Cardiac fibroblast (primary cell): ENCODE measurements around the gene LRRC55.

Source experiments
- DNase-seq, 2 donors: peaks; one replicate each; pipeline versions ENCODE4 v3.0.0 to v3.0.0-alpha.2; 2010; ENCODE audit warnings: low read depth in 2 of 2
- H3K4me3 ChIP-seq, 2 donors: replicated peaks in 1 of 2; 1 replicate in 1 of 2; 2 replicates in 1 of 2; pipeline ENCODE4 v1.5.1; 2011; ENCODE audit warnings: low read depth in 2 of 2, low read length in 2 of 2, mild to moderate bottlenecking in 2 of 2, moderate library complexity in 1 of 2
- TF ChIP-seq, protein P1 (sequence below): IDR thresholded peaks from one replicate; pipeline ENCODE4 v1.5.1; 2011; ENCODE audit warnings: low read depth, mild to moderate bottlenecking, low read length, inconsistent platforms

LRRC55 gene, protein sequence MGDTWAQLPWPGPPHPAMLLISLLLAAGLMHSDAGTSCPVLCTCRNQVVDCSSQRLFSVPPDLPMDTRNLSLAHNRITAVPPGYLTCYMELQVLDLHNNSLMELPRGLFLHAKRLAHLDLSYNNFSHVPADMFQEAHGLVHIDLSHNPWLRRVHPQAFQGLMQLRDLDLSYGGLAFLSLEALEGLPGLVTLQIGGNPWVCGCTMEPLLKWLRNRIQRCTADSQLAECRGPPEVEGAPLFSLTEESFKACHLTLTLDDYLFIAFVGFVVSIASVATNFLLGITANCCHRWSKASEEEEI

DNA sequence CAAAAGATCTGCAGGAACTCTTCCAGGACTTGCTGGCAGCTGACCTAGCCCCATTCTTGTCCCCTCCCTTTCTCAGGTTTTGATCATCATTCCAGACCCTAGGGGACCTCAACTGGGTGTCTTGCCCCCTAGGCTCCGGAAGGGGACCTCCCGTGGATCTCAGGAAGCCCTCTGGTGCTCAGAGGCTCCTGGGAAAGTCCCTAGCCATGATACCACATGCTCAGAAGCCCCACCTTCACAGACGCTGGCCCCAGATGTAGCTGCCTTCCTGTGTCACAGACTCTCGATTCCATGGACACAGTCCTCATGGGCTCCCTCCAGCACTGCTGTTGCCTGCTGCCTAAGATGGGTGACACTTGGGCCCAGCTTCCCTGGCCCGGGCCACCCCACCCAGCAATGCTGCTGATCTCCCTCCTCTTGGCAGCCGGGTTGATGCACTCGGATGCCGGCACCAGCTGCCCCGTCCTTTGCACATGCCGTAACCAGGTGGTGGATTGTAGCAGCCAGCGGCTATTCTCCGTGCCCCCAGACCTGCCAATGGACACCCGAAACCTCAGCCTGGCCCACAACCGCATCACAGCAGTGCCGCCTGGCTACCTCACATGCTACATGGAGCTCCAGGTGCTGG is at the start of gene LRRC55:
Gene LRRC55, plus strand, starts transcription at position 276 of the 628 bp plus-strand sequence. Its CDS starts 70 bp downstream, at position 346.
- no peak for DNase-seq
- TF ChIP-seq, protein P1, sequence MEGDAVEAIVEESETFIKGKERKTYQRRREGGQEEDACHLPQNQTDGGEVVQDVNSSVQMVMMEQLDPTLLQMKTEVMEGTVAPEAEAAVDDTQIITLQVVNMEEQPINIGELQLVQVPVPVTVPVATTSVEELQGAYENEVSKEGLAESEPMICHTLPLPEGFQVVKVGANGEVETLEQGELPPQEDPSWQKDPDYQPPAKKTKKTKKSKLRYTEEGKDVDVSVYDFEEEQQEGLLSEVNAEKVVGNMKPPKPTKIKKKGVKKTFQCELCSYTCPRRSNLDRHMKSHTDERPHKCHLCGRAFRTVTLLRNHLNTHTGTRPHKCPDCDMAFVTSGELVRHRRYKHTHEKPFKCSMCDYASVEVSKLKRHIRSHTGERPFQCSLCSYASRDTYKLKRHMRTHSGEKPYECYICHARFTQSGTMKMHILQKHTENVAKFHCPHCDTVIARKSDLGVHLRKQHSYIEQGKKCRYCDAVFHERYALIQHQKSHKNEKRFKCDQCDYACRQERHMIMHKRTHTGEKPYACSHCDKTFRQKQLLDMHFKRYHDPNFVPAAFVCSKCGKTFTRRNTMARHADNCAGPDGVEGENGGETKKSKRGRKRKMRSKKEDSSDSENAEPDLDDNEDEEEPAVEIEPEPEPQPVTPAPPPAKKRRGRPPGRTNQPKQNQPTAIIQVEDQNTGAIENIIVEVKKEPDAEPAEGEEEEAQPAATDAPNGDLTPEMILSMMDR = no peak
- H3K4me3 ChIP-seq = no peak within 1 kb of the TSS

DNA sequence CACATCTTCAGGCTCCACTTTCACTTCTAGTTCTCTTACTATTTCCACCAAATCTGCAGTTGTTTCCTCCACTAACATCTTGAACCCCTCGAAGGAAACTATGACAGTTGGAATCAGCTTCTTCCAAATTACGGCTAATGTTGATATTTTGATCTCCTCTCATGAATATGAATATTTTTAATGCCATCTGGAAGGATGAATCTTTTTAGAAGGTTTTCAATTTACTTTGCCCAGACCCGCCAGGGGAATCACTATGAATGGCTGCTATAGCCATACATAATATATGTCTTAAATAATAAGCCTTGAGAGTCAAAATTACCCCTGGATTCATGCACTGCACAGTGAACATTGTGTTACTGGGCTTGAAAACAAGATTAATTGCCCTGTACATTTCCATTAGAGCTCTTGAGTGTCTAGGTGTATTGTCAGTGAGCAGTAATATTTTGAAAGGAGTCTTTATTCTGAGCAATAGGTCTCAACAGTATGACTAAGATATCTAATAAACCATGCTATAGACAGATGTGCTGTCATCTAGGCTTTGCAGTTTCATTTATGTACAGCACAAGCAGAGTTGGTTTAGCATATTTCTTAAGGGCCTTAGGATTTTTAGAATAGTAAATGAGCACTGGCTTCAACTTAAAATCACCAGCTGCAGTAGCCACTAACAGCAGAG is 48.3 kb upstream of the LRRC55 start:
- H3K4me3 ChIP-seq = no peak overlapping the region
- DNase-seq = no peak
- TF ChIP-seq, protein P1 = no peak

DNA sequence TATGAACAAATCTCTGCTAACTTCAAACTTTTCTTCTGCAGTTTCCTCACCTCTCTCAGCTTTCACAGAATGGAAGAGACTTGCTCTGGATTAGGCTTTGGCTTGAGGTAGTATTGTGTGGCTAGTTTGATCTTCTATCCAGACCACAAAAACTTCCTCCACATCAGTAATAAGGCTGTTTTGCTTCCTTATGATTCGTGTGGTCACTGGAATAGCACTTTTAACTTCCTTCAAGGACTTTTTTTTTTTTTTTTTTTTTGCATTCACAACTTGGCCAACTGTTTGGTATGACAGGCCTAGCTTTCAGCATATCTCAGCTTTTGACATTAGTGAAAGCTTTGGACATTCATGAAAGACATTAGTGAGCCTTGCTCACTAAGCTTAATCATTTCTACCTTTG is 47.5 kb upstream of the LRRC55 start:
- TF ChIP-seq, protein P1 = no peak
- no peak for DNase-seq
- no peak overlapping the region for H3K4me3 ChIP-seq

DNA sequence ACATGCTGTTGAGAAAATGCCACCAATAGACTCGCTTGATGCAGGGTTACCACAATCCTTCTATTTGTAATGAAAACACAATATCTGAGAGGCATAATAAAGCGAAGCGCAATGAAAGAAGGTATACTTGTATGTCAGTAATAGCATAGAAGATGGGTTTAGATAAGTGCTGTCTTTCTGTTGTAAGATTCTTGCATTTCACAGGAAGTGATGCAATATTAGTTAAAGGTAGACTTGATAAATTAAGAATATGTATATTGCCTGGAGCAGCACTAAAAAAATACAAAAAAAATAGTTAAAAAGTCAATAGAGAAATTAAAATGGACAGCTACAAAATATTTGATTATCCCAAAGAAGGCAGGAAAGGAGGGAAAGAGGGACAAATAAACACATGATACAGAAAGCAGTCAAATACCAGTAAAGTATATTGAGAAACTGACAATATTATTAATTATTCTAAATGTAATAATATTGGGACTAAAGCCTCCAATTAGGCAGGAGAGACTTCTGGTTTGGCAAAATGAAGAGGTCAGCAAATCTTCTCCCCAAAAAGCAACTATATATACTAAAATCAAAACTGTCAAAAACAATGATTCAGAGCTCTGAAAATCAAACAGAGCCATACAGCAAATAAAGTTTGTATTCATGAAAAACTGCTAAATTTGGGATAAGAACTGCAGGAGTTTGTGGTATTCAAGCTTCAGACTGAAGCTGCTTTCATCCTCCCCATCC is 46.6 kb upstream of the LRRC55 start:
- no peak for DNase-seq
- TF ChIP-seq, protein P1 = no peak
- H3K4me3 ChIP-seq = no peak overlapping the region

DNA sequence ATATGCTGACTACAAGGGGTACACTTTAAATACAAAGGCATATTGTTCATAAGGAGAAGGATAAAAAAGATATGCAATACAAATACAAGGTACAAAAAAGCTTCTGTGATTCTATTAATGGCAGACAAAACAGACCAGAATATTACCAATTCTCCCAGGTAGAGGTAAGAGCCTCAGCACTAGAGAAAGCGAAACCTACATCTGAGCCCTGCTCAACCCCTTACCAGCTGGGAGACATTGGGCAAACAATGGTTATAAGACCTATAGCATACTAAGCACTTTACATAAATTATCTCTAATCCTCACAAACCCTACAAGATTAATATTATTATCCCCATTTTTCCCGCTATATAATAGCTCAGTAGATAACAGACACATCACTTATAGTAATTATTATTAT is 41.2 kb upstream of the LRRC55 start:
- TF ChIP-seq, protein P1 = no peak
- H3K4me3 ChIP-seq = no peak overlapping the region
- DNase-seq = no peak

DNA sequence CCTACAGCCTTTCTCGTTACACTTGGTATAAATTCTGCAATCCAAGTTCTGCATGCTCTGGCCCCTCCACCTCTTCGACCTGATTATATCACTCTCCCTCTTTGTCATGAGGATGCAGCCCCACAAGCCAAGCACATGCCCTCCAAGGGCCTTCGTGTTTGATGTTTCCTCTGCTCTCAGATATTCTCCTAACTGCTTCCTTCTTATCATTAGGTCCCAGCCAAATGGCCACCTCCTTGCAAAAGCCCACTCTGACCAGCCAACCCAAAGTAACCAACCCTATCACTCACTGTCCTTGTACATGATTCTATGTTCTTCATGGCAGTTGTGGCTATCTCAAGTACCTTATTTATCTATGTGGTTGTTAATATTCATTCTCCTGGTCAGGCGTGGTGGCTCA is 38.3 kb upstream of the LRRC55 start:
- no peak overlapping the region for H3K4me3 ChIP-seq
- DNase-seq = no peak
- TF ChIP-seq, protein P1 = no peak
